GM21723 (cell line): Measurements from ENCODE around the gene SYTL1.
A peak's percentile ranks its signal among the peaks of the same experiment; 100 is the strongest.
"Not testable (repeated sequence)": the region's sequence is repeated elsewhere in the genome, so short reads cannot be mapped to it uniquely, and the experiment has no call there.

Experiments used
- ATAC-seq: cut with Tn5 transposase; IDR thresholded peaks from one replicate; pipeline ENCODE4 v1.9.1; 2021; ENCODE audit warnings: mild to moderate bottlenecking, moderate library complexity; ENCODE audit not compliant: unreplicated experiment

The SYTL1 gene

DNA sequence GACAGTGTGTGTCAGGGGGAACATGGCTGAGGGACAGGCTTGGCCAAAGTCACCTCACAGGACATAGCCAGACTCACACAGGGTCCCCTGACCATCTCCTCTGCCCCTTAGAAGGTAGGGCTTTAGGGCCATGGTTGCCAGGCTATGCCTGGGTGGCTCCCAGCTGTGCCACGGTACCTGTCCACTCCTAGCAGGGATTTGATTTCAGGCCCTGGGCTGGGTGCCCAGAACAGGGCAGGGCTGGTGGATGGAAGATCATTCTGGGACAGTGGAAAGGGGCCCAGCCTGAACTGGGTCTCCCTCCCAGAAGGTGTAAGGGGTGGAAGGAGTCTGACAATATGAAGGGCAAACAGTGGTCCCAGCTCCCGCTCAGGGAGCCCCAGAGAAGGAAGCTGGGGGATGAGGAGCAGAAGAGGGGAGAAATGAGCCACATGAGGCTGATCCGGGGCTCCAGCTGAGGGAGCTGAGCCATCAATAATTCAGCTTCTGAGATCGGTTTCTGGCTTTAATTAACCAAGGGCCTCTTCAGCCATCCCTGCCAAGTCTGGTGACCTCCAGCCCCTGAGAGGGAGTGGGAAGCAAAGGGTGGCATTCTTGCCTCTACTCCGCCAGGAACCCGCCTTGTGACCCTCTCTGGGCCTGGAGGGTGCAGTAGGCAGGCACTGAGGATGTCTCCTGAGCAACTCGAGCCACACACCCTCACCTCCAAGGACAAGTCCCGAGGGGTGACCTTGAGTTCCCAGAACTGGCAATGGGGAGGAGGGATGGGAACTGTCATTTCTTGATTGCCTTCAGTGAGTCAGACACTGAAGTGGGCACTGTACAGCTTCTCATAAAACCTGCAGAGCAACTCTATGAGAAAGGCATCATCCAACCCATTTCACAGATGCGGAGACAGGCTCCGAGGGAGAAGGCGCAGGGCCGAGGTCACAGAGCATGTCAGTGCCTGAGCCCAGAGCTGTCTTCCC is 39.2 kb downstream of the SYTL1 start:
- no peak for ATAC-seq

DNA sequence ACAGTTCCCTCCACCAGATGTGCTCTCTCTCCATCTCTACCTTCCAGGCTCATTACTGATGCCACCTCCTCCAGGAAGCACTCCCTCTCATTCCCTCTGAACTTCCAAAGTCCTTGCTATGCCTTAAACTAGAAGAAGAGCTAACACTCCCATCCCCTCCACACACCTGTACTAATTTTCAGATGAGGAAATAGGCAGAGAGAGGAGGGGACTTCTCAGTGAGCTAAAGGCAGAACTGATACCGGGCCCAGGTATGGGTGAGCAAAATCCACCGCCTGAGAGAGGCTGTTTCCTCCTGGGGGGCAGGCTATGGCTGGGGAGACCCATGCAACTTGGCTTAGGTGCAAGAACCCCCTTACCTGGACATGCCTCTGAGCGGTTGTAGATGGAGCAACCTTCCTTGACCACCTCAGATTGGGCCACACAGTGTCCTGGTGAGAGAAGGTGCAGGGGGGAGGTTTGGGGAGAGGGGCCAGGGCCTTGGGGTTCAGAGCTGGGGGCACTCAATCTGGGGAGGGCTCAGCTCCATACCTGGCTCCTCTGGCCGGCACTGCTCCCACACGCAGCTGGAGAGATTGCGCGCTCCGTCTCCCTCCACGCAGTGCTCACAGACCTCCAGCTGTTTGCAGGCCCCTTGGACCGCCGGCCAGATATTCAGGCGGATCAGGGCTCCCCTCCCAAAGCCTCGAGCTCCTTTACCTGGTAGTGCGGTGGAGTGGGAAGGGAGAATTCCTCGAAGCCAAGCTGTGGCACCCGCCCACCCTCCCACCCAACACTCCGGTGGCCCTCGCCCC is 40.3 kb downstream of the SYTL1 start:
- no peak for ATAC-seq

GRCh38 chr1:27383039-27383605 is 41.3 kb downstream of the SYTL1 start, which contains the start of gene CD164L2:
CD164L2 (minus strand) TSS chr1:27383333; CDS start chr1:27383239, 94 bp downstream.
- no peak for ATAC-seq

- no peak for ATAC-seq
These were observed 41.8 kb downstream of the SYTL1 start for GRCh38 chr1:27383661-27384060.

DNA sequence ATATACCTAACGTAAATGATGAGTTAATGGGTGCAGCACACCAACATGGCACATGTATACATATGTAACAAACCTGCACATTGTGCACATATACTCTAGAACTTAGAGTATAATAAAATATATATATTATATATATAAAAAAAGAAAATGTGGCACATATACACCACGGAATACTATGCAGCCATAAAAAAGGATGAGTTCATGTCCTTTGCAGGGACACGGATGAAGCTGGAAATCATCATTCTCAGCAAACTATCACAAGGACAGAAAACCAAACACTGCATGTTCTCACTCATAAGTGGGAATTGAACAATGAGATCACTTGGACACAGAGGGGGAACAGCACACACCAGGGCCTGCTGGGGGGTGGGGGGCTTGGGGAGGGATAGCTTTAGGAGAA is 43.0 kb downstream of the SYTL1 start:
- ATAC-seq, result not testable (repeated sequence)

DNA sequence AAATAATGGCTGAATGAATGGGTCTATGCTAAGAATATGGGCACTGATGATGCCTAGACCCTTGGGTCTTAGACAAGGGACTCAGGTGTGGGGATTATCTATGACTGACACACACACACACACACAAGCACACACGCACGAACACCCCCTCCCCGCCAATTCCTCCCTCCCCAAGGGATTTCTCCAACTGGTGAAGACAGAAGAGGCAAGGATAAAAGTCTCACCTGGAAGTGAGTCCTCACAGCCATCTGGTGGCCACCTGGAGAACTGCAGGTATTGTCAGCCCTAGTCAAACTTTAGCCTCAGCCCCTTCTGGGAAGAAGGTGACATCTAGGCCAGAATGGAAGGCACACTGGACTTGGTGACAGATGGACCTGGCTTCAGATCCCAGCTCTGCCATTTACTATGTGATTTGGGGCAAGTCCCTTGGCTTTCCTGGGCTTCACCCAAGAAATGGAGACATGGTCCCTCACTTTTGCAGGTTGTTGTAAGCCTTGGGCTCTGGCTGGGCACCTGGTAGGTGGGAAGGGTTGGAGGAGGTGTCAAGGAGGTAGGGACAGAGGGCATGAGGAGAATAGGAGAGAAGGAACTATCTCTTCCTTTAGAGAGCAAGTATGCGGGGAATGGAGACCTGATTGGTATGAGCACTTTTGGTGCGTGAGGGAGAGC is 46.6 kb downstream of the SYTL1 start:
- ATAC-seq, result no peak

- no peak for ATAC-seq
These were observed 49.8 kb downstream of the SYTL1 start for GRCh38 chr1:27391511-27392095.

DNA sequence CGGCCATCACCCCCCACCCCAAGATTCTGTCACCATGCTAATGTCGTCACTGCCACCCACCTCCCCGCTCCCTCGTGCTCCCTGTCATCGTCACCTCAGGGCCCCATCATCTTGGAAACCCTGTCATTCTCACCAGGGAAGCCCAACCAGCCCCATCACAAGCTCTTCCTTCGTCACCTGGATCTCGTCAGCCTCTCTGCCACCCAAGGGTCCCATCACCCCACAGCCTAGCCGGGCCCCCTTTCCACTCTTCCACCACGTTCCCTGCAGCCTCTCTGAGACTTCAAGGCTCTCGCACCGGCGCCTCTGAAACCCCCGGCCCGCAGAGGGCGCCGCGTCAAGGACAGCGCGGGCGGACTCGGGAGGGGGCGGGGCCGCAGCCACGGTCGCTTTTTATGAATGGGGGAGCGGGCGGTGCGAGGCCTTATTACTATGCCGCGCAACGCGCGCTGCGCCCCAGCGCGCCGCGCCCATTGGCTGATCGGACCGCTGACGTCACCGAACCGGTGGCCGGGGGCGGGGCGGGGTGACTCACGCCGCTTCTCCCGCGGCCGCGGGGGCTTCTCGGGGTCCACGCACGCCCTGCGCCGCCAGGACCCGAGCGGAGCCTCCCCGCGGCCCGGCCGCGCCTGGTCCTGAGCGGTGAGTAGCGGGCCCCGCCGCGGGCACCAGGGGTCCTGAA is 50.4 kb downstream of the SYTL1 start, which contains the start of gene GPR3:
Gene GPR3 (plus strand): TSS at position 527 of the 682 bp plus-strand sequence. CDS start 1,177 bp downstream, outside the sequence.
- ATAC-seq, result peak; percentile 73

DNA sequence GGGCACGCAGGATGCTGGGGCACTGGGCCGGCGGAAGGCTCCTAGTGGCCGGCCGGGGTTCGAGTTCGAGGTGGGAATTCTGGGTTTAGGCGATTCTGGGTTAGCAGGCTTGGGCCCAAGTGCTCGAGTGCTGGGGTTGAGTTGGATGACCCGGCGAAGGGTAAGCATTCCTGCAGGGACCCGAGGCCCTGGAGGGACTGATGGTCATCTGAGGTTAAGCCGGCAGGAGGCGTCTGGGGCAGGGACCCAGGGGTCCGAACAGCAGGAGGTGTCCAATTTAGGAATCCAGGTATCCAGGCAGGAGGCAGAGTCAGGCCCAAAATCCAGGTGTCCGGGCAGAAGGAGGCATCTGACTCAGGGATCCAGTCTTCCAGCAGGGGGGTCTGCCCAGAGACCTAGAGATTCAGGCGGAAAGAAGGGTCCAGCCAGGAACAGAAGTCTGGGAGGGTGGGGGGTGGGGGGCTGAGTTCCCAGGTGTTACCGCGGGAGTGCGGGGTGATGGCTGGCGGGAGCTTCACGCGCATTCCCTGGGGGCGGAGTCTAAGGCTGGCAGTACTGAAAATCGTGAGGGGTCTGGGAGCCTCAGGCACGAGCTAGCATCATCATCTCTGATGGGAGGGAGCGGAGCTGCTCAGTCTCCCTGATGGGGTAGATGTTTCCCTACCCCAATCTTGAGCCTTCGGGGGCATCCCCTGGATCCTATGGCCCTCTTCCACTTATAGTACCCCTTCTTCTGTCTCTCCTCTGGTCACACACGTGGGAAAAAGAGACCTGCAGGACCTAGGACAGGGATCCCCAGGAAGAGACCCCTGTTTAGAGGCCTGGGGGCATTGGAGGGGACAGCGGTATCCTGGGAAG is 51.2 kb downstream of the SYTL1 start:
- ATAC-seq, result no peak

DNA sequence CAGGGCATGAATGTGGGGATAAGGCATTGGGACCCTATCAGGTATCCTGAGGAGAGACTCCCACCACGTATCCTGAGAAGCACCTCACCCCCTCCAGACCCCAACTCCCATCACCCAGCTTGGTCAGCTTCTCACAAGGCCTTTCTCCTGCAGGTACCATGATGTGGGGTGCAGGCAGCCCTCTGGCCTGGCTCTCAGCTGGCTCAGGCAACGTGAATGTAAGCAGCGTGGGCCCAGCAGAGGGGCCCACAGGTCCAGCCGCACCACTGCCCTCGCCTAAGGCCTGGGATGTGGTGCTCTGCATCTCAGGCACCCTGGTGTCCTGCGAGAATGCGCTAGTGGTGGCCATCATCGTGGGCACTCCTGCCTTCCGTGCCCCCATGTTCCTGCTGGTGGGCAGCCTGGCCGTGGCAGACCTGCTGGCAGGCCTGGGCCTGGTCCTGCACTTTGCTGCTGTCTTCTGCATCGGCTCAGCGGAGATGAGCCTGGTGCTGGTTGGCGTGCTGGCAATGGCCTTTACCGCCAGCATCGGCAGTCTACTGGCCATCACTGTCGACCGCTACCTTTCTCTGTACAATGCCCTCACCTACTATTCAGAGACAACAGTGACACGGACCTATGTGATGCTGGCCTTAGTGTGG is 51.9 kb downstream of the SYTL1 start:
- no peak for ATAC-seq

GRCh38 chr1:27394282-27394658 is 52.4 kb downstream of the SYTL1 start:
- ATAC-seq, result no peak

DNA sequence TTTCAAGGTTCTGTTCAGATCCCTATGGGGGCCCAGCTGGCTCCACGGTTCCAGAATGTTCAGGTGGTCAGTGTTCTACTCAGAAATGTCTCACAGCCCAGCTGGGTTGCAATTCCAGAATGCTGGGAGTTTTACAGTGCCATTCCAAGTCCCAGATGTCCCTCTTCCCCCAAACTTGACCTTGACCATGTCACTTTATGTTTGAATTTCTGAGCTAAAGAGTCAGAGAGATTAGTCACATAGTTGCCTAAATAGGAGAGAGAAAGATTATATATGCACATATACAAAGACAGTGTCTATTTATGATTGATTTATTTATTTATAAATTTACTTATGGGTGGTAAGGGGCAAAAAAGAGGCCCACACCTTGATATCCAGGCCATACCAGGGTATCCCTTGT is 53.1 kb downstream of the SYTL1 start:
- no peak for ATAC-seq

- ATAC-seq, result no peak
These were observed 53.8 kb downstream of the SYTL1 start for GRCh38 chr1:27395441-27396195.

DNA sequence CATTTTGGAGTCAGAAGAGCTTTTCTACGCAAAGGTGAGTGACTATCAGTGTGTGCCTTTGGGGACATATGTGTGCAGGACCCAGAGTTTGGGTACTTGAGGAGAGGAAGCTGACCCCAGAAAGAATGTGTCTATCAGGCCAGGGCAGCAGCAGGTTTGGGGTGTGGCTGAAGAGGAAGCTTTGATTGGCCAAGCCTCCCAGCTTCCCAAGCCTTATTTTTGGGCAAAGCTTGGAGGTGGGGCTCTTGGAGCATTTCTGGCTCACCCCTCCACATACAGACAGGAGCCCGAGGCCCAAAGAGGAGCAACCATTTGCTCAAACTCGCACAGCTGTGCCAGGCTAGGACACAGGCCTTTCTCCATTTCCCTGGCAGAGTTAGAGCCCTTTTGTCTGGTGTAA is 55.3 kb downstream of the SYTL1 start:
- no peak for ATAC-seq

DNA sequence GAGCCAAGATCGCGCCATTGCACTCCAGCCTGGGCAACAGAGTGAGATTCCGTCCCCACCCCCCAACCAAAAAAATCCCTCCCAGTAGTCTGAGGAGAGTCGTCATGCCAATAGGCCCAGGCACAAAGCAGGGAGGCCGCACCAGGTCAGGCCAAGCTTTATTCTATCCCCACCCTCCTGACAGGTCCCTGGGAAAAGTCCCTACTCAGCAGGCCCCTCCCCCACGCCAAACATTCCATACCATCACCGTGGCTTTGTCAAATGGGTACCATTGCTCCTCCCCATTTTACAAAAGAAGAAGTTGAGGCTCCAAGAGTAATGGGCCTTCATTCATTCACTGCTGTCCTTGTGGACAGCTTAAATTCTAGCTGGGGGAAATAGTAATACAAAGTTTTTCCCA is 55.9 kb downstream of the SYTL1 start:
- ATAC-seq, result no peak

- ATAC-seq, result no peak
These were observed 56.8 kb downstream of the SYTL1 start for GRCh38 chr1:27398405-27399149.
